GM13977 (cell line): ENCODE measurements around the gene BMPR1B.

Source experiments
- DNase-seq: peaks from one replicate; pipeline ENCODE4 v3.0.0; 2012; ENCODE audit warnings: low spot score
- in situ Hi-C: fragments of 300-500 bp; cut with MboI; formaldehyde crosslinking; loops from one replicate; pipeline ENCODE4 v1.12.0; 2022; ENCODE audit warnings: low sequenced_read_pairs, low pct_unique_long_range_greater_than_20kb, mixed read lengths, inconsistent platforms; ENCODE audit not compliant: unreplicated experiment
- TF ChIP-seq, protein P1 (sequence below): IDR thresholded peaks from 2 replicates; pipeline ENCODE4 v1.5.1; 2012; ENCODE audit warnings: mild to moderate bottlenecking, control low read depth; ENCODE audit not compliant: insufficient read depth; ENCODE audit errors: extremely low read depth, missing control alignments

The BMPR1B gene

DNA sequence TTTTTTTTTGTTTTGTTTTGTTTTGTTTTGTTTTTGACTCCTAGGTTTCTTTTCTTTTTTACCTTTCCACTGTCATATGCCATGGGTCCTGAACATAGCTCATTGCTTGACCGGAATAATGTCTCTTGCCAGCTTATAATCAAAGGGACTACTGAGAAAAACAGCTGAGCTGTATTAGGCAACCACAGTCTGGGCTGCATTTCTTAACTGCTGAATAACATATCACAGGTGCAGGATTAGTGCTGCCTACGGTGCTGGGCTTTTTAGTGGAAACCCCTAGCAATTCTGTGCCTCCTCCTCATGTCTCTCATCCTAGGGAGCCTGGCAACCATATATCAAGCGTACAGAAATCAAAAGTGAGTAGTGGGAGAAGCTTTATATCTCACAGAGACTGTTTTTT is 333.5 kb downstream of the BMPR1B start:
- TF ChIP-seq, protein P1, sequence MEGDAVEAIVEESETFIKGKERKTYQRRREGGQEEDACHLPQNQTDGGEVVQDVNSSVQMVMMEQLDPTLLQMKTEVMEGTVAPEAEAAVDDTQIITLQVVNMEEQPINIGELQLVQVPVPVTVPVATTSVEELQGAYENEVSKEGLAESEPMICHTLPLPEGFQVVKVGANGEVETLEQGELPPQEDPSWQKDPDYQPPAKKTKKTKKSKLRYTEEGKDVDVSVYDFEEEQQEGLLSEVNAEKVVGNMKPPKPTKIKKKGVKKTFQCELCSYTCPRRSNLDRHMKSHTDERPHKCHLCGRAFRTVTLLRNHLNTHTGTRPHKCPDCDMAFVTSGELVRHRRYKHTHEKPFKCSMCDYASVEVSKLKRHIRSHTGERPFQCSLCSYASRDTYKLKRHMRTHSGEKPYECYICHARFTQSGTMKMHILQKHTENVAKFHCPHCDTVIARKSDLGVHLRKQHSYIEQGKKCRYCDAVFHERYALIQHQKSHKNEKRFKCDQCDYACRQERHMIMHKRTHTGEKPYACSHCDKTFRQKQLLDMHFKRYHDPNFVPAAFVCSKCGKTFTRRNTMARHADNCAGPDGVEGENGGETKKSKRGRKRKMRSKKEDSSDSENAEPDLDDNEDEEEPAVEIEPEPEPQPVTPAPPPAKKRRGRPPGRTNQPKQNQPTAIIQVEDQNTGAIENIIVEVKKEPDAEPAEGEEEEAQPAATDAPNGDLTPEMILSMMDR: no peak
- in situ Hi-C loops: no loop called here
- DNase-seq: no peak

- TF ChIP-seq, protein P1: no peak
- DNase-seq: no peak
- in situ Hi-C loops: no loop called here
These were observed 335.0 kb downstream of the BMPR1B start for GRCh38 chr4:95092766-95093165.

DNA sequence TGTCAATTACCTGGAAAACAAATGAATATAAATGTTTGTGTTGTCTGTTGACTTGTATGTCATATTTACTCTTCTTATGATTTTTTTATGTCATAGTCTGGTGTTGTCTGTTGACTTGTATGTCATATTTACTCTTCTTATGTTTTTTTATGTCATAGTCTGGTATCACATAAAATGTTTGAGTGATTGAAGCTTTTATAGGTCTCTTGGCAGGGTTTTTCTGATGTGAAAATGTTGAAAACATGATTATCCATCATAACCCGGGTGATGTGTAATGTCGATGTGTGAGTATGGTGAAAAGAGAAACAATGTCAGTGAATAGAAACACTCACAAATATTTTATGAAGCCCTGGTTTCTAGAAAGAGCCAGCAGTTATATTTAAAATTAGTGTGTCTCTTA is 335.7 kb downstream of the BMPR1B start:
- DNase-seq: no peak
- TF ChIP-seq, protein P1: no peak
- in situ Hi-C loops: no loop called here

DNA sequence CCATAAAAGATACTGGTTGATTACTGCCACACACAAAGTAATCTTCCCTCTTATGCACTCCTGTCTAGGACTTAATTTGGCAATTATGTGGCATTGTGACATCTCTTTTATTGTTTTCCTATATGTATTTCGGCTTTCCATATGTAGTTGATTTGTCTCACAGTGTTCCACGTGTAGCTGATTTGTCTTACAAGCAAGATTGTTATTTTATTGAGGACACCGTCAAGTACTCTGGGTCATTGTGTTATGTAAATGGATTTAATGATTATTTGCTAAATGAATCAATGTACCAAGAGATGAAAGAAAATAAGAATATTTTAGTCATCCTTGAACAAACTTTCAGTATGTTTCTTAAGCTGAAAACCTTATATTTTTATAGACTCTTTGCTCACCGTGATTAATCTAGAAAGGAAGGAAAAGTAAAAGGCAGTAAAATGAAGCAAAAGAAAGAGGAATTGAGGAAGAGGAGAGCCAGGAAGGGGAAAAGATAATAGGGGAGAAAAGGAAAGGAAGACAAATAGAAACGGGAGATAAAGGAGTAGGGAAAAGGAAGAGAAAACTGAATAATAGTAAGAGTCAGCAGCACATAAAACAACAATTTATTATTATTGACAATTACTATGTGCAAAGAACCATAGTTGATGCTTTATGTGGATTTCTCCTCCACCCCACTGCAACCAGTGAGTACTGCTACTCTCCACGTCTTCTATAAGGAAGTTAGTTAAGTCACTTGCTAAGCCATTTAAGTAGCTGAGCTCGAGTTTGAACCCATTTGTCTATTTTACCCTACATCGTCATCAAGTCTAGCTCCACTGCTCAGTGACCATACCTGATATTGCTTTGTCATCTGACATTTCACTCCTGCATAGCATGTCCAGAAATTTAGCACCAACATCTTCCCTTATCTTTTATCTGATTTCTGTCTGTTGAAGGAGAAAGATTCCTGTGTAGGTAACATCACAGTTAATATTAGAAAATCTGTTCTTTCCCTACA is 336.5 kb downstream of the BMPR1B start:
- TF ChIP-seq, protein P1: no peak
- DNase-seq: no peak
- in situ Hi-C loops: no loop called here

- TF ChIP-seq, protein P1: peak; percentile 26
- no peak for DNase-seq
- in situ Hi-C loops: no loop called here
These were observed 337.7 kb downstream of the BMPR1B start for GRCh38 chr4:95095348-95095974.

DNA sequence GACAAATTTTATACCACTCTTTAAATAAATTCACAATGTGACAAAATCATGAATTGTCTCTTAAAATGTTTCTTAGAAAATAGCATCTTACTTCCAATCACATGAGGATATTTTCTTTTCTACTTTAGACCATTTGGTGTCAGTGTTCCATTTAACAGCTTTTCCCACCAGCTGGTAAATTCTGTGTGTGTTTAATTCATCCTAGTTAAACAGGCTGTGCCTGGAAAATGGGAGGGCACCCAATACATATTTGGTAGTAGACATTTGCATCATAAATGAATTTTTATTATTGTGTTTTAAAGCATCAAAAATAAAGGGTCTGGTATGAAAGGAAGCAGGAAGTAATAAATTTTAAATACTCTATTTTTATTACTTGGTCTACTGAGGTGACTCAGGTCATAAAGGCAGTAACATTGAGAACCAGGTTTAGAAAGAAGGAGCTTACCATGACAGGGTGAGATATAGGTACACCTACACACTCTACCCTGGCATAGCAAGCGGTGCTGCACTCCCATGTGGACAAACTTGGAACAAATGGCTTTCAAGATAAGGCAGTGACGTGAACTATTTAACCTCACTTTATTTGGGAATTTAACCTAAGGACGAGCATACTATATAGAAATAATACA is 344.5 kb downstream of the BMPR1B start:
- TF ChIP-seq, protein P1: no peak
- in situ Hi-C loops: no loop called here
- DNase-seq: no peak
